Activated CD4-positive, CD25-positive, alpha-beta regulatory T cell treated with anti-CD3 and anti-CD28 coated beads, Interleukin-2, amount 50 U/mL, for 72 hours (primary cell): ENCODE results near the gene SARDH.
A peak's percentile ranks its signal among the peaks of the same experiment; 100 is the strongest.
"Not testable (repeated sequence)": the region's sequence is repeated elsewhere in the genome, so short reads cannot be mapped to it uniquely, and the experiment has no call there.

Experiments used
- DNase-seq: peaks from one replicate; pipeline ENCODE4 v3.0.0; 2021

SARDH gene

DNA sequence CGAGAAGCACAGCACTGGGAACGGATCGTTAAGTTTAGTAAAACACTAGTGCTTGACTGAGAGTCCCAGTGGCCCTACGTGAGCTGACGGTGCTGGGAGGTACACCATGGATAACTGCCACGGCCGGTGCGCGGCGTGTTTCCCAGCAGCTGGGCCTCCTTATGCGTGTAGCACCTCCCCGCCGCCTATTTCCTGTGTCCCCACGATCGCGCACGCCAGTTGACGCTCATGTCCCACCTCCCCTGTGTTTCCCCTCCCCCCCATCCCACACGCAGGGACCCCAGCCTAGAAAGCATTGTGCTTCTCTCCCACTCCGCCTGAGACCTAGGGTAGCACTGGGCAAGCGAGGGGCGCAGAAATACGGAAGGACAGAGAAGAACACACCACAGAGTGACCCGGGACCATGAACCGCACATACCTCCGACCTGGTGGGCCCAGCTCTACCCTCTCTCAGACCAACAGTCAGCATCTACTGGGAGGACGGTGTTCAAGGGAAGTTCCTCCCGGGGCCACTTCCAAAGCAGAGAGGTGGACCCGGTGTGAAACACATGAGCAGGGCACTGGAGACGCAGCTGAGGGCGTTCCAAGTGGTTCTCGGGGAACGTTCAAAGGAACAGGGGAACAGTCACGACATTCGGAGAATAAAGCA, 56.4 kb downstream of the SARDH start:
- no peak for DNase-seq

DNA sequence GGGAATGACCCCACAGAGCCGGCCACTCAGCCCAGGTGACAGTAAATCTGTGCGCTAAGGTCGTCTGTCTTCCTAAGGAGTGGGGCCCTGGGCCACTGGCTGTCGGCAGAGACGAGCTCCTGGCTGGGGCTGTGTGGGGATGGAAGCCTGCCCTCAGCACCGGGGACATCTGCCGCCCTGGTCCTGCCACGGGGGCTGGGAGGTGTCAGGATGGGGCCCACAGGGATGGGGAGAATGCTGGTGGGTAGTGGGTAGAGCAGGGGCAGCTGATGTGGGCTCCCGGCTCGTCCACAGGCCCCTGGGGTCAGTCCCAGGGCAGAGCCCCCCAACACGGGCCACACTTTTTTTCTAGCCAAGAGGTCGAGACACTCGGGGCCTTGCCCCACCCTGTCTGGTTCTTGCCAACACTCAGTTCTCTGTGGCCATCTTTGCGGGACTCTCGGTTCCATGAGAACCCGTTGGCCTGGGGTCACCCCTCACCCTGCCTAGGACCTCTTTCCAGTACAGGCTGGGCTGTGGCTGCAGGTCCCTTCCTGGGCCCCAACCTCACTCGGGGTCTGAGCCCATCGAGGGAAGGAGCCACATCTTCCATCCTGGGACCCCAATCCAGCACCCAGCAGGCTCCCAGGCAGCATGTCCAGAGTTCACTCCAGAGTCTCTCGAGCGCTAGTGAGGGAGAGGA, 57.0 kb downstream of the SARDH start:
- no peak for DNase-seq

DNA sequence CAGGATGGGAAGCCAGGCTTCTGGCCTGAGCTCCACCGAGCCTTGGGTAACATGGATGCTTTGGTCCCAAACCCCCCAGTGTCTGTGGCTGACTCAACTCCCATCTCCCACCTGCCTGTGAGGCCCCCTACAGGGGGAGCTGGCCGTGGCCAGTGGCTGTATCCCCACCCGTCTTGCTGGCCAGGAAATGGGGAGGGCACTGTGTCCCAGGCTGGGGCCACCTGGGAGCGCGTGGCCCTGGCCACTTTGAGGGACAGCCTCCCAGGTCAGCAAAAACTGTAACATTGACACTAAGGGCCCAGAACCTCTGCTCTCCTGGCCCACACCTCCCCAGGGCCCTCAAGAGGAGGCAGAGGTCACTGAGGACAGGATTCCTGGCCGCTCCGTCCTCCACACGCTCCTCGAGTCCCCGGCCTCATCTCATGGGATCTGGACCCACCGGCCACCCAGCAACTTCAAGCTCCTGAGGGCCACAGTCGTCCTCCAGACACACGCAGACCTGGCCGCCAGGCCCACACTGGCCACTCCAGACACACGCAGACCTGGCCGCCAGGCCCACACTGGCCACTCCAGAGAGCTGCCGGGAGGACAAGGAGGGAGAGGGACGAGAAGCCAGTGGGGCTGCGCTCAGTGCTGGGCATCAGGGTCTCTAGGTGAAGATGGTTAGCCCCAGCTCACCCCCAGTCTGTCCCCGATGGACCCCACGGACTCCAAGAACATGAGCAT, 57.7 kb downstream of the SARDH start:
- no peak for DNase-seq

DNA sequence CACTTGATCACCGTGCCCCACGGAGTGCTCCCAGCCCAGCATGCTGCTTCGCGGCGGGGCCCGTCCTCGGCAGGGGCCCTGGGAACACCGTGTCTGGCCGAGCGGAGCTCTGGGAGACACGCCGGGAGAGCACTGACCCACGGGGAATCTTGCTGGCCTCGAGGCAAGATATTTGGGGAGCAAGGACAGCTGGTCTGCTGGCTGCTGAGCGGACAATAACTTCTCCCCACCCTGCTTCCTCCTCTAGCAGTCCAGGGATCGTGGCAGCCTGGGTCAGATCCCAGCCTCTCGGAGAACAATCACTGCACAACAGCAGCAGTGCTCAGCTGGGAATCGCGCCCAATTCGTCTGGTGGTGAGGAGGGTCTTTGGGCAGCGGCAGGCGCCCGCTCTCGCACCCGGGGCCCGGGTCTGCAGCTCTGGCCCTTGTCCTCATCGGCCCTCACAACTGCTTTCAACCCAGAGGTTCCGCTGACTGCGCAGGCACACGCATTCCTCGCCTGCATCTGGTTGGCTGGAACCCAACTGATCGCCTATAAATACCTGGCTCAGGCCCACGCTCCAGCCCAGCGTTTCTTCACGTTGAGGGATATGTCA, 58.6 kb downstream of the SARDH start:
- no peak for DNase-seq

DNA sequence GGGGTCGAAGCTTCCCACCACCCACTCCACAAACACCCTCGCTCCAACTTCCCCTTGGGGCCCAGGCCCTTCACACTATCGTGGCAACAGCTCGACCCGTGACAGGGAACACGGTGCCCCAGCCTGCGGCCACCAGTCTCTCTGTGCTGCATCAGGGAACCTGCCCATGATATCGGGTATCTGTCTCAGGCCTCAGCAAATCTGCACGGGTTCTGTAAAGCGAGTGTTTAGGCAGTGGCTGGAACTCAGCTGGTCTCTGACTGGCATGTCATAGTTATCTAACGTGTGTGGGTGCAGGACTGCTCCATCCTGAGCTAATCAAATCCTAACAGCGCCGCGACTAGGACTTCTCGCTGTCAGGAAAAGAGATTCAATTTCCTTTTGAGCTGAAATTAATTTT, 59.1 kb downstream of the SARDH start:
- no peak for DNase-seq

DNA sequence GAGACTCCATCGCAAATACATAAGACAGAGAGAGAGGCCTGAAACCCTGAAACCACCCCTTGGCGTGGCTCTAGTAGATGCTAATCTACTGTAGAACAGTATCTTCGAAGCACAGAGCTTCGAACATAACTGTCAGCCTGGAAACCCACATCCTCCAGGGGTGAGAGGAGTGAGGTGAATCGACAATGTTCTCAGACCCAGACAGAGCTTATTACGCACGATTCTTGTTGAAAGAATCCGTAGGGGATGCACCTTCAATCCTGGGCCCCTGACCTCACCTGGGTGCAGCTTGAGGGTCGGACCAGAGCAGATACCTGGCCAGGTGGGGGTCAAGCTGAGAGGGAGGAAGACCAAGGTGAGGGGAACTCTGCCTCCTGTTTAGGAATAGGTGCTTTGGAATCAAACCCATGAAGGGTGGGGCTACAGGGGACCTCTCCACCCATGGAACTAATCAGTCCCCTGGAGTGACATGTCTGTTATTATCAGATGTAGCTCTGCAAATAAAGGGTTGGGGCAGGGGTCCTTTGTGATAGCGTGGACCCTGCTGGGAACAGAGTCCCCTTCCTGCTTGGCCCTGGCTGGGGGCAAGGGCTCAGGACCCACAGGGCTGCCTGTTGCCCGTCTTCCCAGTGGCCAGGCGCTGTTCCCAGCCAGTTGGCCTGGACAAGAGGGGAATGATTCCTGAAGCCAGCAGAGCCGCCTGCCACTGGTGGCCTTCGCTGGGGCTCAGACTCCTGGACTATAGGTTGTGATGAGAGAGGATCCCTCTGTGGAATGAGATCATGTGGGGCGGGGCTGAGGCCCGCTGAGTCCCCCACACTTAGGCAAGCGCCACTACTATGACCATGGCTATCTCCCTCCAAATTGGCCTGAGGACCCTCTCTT, 60.8 kb downstream of the SARDH start:
- peak; percentile 41 for DNase-seq

DNA sequence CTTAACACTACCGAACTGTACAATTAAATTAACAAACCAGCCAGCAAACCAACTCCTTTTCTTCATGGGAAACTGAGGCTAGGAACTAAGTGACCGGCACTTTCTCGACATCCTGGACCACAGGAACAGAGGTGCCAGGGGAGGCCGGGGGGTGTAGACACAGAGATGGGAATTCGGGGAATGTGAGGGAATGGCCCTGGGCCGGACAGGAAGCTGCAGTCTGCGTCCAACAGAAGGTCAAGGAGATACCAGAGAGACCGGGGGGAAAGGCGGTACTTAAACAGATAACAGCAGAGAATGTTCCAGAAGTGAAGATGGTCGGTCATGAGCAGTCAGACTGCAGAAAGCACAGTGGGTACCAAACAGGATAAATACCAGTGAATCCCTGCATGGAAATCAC, 61.7 kb downstream of the SARDH start:
- no peak for DNase-seq

DNA sequence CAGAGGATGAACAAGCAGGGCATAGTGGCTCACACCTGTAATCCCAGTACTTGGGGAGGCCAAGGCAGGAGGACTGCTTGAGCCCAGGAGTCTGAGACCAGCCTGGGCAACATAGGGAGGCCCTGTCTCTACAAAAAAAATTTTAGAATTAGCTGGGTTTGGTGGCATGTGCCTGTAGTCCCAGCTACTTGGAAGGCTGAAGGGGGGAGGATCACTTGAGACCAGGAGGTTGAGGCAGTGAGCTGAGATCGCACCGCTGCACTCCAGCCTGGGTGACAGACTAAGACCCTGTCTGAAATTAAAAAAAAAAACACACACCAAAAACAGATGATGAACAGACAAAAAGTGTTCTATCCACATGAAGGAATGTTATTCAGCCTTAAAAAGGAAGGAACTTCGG, 62.4 kb downstream of the SARDH start:
- not testable (repeated sequence) for DNase-seq

DNA sequence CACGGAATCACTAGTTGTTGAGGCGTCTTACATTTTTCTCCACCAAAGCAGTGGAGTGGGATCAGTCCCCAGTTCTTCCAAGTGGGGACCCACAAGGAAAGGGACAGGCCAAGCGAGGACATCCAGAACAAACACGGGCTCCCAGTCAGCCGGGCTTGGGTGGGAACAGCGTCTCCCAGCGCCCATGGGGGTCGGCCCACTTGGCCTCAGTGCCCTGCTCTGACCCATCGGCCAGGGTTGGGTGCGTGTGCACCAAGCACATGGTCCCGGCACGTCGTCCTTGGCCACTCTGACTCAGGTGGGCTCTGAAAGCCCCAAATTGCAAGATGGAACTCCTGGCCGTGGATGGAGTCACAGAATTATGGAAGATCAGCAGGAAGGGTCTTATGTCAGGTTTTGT, 64.1 kb downstream of the SARDH start:
- DNase-seq: no peak

DNA sequence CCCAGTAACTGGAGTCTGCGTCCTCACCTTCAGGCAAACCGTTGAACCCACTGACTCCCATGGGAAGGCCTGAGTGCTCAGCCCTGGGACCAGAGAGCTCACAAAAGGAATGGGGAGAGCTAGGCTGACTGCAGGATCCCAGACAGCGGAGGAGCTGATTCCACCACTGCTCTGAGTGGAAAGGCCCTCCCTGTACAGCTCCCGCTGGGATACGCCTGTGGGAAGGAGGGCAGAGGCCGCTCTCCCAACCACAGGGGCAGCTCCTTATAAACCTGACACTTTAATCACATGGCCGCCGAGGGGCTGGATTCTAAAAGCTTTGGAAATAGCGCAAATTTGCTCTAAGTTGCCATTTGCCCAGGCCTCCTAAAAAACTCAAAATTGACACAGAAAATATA, 64.9 kb downstream of the SARDH start:
- no peak for DNase-seq

DNA sequence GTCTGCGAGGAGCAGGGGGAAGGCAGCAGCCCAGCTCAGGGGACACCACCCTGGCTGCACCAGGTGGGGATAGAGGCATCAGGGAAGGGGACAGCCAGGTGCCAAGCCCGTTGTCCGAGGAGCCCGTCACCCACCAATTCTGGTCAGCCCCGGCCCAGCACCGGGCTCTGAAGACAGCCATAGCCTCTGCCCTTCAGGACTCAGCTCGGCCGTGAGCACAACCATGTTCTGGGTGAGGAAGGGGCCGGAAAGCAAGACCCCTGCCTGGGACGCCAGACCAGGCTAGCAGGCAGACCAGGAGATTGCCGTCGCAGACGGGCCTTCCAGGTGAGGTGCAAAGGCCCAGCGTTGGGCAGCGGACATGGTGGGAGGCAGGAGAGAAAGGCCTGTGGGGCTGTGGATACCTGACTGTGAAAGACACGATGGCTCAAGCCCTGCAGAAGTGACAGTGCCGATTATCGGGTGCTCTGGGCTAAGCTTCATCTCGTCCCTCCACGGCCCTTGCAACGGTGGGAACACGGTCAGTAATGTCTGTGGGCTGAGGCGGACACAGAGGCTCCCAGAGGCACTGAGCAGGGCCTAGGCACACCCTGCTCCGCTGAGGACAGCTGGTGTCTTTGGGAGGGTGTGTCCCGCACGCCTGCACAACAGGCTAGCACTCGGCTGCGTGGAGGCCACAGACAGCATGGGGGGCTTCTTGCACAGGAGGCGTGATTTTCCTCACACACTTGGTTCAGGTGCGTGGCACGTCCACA, 65.5 kb downstream of the SARDH start:
- no peak for DNase-seq

DNA sequence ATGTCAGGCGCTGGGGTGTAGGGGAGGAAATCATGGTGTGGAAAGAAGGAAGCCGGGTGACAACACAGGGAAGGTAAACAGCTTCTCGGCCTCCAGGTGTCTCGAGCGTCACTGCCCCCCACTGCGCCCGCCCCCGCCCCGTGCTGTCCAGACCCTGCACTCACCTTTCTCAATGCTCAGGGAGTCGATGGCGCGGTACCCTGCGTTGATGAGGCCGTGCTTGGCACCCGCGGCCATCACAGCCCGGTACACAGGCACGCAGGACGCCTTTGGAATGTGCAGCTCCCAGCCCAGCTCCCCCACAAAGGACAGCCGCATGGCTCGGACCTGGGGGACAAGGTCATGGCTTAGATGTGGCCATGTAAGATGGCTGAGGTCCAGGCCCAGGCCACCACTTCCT, 66.8 kb downstream of the SARDH start:
- DNase-seq: no peak

DNA sequence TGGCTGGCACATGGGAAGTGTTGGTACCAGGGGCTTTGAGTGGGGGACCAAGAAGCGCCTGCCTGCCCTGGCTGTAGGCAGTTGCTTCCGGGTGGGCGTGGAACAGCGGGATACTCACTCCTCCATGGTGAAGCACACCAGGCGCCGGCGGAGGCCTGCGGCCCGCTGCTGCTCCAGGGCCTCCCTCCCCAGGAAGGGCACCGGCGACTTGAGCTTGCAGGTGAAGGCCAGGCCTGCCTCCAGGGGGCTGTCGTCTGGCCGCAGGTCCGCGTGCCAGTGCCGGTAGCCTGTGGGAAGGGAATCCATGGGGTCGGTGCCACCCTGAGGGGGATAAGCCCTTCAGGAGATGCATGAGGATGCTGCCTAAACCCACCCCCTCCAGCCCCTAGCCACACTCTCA, 67.7 kb downstream of the SARDH start:
- DNase-seq: no peak

DNA sequence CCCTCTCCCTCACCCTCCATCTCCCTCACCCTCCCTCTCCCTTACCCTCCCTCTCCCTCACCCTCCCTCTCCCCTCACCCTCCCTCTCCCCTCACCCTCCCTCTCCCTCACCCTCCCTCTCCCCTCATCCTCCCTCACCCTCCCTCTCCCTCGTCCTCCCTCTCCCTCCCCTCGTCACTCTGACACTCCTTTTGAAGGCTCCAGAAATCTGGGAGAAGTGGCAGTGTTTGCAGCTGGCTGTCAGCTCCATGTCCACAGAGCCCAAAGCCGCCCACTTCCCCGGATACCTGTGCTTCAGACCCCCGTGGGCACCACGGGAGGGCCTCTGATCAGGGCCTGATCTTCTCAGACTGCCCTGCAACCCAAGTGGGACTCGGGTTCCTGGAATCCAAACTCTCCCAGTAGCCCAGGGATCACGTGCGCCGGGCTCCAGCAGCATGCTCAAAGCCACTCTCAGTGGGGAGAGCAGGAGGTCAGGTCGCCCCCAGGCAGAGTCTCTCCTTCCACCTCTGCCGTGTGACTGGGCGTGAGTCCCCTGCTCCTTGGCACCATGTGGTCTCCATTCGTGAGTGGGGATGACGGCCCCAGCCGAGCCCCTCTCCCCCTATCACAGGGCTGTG, 68.9 kb downstream of the SARDH start:
- DNase-seq: no peak

DNA sequence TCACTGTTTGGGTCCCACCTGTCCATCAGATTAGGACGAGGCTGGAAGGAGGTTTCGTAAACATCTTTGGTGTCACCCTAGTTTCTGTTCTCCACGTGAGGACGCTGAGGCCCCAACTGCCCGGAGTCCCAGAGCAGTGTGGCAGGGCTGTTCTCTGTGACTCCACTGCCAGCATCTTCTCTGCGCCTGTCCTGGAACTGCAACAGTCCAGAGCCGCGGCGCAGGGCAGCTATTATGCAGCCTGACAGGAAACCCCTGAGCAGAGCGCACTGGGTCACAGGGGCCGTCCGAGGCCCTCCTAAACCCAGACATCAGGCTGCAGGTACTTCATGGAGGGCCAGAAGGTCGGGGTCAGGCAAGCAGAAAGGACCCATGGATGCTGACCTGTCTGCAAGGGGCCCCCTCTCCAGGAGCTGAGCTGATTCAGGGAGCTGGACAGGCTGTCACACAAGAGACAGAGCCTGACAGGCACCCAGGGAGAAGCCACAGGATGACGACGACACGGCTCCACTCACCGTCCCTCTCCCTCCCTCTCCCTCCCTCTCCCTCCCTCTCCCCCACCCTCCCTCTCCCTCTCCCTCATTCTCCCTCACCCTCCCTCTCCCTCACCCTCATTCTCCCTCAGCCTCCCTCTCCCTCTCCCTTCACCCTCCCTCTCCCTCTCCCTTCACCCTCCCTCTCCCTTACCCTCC, 70.2 kb downstream of the SARDH start:
- no peak for DNase-seq

DNA sequence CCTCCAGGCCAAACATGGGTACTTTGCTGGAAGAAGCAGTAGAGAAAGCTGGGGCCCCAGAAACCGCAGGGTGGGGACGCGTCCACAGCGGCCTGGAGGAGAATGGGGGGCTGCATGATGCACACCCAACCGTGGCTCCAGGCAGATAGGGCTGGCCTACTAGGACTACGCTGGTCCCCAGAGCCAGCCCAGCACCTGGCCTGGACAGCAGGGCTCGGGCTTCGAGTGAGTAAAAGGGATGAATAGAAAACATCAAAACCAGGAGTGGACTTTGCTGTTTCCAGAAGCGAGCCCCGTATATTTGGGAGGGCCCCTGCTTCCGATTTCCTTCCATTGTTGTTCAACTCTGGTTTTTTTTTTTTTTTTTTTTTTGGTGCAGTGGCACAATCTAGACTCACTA, 71.3 kb downstream of the SARDH start:
- DNase-seq: no peak

DNA sequence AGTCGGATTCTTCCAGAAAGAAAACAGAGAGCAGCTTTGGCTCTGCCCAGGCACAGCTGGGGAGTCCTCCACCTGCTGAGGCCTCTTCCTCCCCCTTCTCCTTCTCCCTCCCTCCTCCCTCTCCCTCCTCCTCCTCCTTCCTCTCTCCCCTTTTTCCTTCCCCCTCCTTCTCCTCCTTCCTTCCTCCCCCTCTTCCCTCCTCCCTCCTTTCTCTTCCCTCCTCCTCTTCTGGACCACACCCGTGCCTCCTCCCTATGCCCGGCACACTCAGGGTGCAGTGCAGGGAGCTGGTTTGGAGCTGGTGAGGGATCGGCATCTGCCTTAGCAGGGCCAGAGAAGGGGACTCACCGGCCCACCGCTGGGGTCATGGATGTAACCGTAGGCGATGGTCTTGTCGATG, 71.8 kb downstream of the SARDH start:
- no peak for DNase-seq

DNA sequence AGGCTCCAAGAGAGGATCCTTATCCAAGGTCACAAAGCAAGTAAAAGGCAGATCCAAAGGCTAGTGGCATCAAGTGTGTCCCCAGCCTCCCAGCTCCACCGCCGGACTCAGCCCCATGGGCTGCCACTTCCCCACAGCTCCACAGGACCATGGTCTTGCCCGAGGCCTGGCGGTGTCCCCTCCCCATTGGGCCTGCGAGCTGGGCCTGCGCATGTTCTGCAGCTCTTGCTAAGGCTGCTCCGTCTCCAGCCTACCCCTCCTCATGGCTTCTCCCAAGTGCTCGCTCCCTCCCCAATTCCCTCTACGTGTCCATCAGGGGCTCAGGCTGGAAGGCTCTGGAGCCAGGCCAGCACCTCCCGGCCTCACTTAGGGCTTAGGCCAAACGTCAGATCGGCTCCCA, 72.6 kb downstream of the SARDH start:
- DNase-seq: no peak

DNA sequence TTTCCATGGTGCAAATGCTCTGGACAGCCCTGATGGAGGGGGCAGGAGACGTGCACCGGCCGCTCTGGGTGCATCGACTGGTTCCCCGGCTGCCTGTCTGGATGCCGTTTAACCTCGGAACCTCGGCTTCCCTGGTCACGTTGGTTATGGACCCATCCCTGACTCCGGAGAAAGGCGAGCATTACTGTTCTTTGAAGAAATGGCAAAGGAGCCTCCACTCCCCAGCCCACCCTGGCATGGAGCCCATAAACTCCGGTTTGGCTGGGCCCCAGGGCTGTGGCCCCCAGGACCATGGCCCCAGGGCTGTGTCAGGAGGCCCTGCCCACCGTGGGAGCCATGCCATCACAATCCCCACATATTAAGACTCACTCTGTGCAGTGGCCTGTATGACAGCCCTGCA, 73.1 kb downstream of the SARDH start:
- DNase-seq: no peak

DNA sequence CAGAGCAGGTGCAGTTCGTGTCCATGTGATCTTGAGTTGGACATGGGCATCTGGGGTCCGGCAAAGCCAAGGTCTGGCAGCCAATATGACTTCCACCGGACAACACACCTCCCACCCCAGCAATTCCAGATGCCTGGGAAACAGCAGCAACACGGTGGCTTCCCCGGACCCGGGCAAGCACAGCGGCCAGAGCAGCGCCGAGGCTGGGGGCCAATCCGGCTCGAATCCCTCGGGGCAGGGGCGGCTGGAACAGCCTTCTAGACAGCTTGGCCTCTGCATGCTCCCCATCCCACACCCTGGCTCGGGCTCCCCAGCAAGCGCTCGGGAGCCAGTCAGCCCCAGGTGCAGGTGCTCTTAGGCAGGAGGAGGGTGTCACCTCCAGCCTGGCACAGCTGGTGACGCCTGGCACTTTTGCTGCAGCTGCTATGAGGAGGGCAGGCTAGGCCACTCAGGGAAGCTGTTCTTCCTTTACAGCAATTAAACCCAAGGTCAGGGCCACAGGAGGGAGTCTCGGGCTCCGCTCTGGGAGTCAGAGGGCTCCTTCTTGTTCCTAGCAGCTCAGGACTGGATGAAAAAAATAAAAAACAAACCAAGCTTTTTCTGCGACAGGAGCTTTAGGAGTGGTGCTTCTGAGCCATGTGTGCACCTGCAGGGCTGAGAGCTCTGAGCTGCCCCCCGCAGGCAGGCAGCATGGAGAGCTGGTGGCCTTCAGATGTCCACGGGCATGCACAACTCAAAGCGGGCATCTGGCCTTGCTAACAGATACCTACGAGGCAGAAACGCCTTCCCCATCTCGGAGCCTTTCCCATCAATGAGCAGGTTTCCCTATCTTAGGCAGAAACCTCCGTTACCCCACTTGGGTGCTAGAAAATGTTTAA, 73.7 kb downstream of the SARDH start:
- no peak for DNase-seq
